GM21825 (cell line): ENCODE data around the gene ABLIM2.

Experiments
- ATAC-seq: cut with Tn5 transposase; IDR thresholded peaks from one replicate; pipeline ENCODE4 v1.9.1; 2021; ENCODE audit warnings: mild to moderate bottlenecking, moderate library complexity; ENCODE audit not compliant: unreplicated experiment

The ABLIM2 gene

DNA sequence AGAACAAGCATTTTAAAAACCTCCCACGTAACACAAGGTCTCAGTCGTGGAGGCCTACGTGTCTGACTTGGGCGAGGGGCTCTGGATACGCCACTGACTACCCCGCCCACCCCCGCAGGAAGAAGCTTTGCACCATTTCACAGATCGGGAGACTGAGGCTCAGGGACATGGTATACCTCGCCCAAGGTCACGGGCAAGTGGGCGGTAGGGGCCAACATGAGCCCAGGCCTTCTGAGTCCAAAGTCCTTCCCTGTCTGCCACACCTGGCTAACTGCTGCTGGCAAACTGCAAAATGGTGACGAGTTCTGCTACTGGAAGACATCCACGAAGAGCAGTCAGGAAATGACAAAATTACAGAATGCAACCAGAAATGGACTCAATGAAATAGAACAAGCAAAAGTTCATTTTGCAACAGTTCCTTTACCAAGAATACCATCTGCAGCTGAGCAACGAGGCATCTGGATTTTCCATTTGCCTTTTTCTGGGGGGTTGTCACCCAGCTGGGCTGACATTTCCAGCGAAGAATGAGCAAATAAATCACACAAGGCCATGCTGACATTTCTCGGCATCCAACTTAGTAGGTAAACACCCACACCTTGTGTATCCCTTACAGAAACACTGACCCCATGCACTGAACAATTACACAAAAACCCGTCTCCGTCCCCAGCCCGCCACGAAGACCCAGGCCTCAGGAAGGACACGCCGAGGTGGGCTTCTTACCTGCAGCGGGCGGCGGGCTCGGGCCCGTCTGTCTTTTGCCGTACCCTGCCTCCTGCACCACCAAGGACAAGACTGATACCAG lies 148.7 kb downstream of the ABLIM2 start:
- ATAC-seq = no peak

DNA sequence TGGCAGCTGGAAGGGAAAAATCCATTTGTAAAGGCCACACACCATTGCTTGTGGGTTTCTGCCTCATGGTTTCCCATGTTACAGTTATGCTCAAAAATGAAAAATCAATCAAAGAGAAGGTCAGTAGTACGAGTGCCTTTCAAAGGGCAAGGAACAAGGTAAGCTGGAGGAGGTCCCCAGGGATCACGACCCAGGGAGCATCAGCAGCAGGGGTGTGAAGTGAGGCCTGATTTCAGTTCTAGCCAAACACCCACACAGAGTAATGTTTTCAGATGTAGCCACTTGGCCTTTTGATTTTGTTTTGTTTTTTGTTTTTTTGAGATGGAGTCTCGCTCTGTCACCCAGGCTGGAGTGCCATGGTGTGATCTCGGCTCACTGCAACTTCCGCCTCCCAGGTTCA lies 149.5 kb downstream of the ABLIM2 start:
- no peak for ATAC-seq

DNA sequence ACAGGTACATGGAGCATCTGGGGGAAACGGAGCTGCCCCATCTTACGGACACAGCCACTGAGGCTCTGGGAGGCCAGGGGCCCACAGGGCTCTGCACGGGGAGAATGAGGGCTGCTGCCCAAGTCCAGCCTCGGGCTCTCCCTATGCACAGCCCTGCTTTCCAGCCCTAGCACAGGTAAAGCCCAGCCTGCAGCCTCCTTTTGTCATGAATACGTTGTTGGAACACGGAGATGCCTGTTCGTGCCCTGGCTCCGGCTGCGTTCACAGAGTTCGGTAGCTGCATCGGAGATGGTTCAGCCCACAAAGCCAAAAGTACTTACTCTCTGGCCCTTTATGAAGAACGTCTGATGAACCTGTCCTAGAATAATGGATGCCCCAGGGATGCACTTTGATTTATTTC lies 150.2 kb downstream of the ABLIM2 start:
- ATAC-seq = no peak

DNA sequence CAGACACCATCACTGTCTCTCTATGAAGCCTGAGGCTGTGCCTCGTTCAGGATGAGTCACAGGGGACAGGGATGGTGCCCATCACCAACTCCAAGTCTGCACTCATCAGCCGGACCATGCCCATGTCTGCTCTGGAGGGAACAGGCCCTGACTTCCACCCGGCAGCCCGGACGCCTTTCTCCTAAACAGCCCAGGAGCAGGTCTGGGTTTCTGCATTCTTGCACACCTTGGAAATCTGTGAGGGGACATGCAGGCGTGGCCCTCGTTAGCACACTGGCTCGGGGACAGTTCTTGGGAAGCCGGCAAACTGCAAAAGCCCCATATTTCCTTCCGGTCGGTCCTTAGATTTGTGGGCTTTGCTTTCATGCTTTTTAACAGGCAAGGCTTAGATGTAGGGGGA lies 151.0 kb downstream of the ABLIM2 start:
- no peak for ATAC-seq

DNA sequence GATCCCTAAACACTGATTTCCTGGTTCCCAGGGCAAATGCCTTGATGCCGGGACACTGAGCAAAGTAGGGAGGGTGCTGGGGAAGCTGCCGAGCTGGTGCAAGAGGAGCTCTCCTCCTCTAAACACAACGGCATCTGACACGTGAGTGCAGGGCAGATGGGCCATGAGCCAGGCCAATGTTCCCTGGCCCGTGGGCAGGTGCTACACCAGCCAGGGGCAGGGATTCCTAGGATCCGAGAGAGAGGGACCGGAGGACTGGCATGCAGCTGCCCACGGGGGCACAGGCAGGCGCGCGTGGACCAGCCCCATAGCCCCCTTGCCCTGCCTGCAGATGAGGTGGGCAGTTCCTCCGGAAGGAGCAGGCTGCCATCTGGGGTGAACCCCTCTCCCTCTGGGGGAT lies 152.1 kb downstream of the ABLIM2 start:
- ATAC-seq = no peak

DNA sequence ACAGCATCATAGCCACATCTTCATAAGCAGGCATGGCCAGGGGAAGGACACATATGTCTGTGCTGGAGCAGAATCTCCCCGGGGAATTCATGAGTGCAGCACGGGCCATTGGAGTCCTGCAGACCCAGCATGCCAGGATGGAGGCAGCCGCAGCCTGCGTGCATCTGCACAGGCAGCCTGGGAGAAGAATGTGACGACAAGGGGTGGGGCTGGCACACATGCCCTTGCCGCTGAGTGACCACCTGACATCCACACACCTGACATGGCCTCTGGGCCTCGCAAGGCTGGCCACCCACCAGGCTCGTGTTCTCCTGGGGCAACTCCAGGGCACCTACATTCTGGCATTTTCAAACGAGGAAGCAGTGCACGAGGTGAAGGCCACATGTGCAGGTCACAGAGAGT lies 152.8 kb downstream of the ABLIM2 start:
- no peak for ATAC-seq

DNA sequence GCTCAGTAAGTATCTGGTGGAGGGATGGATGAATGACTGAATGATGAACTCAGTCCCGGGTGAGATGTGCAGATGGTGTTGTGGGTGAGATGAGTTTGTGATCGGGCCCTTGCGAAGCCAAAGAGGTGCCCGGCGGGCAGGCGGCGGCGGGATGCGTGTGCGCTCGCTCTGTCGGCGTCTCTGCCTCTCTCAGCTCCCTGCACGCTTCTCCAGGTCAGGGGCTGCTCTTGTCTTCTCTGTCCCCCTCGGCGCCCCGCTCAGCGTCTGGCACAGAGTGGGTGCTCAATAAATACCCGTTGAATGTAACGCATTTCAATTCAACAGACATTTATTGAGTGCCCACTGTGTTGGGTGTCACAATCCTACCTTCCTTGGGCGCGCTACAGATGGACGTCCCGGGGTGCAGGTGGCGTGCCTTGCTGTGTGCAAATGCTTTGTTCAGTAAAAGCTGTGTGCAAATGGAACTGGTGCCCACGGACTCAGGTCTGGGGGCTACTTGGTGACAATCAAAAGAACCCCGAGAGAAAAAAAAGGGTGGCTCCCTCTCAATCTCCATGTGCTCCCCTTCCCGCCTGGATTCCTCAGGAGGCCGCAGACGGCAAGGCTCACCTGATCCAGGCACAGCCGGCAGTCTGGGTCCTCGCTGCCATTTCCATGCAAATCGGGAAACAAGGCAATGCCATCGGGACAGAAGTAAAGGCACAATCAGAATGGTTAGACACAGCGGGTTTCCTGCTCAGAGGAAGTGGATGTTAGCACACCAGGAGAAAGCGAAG lies 153.4 kb downstream of the ABLIM2 start:
- no peak for ATAC-seq

DNA sequence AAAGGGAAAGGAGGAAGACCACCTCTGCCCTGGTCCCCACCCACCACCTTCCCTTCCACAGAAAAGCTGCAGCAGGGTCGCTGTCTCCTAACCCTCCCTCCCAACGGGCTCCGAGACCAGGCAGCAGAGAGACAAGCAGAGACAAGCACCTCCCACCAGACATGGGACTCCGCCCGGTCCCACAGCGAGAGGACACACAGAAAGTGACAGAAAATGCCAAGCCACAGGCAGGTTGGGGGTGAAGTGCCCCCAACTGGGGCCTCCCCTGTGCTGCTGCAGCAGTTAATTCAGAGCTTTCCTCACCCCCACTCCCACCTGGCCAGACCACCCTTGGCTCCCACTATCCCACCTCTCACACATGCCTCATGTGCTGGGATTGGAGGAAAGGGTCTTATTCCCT lies 154.5 kb downstream of the ABLIM2 start:
- no peak for ATAC-seq

DNA sequence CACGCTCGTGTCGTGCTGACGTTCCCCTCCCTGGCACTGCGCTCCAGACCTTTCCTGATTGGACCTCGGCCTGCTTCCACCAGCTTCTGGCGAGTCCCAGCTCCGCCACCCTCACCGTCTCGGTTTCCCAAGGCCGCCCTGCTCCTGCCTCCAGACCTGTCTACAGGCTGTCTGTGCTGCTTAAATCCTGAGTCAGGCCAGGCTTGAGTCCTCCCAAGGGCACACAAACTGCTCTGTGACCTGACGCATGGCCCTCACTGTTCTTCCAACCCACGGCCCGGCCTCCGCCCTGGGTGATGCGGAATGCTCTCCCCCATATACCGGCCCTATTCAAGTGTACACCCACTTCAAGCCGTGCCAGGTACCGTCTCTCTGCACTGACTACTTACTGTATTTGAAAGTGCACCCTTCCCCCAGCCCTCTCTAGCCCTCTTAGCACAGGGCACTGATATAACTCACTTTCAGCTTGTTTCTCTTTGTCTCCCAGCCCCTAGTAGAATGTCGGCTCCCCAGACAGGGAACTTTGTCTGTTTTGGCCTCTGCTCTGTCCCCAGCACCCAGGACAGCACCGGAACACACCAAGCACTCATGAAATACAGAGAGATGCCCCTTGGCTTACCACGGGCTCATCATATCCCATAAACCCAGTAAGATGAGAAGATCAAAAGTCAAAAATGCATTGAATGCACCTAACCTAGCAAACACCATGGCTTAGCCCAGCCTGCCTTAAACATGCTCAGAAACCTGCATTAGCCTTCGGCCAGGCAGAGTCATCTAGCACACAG lies 155.9 kb downstream of the ABLIM2 start:
- no peak for ATAC-seq

DNA sequence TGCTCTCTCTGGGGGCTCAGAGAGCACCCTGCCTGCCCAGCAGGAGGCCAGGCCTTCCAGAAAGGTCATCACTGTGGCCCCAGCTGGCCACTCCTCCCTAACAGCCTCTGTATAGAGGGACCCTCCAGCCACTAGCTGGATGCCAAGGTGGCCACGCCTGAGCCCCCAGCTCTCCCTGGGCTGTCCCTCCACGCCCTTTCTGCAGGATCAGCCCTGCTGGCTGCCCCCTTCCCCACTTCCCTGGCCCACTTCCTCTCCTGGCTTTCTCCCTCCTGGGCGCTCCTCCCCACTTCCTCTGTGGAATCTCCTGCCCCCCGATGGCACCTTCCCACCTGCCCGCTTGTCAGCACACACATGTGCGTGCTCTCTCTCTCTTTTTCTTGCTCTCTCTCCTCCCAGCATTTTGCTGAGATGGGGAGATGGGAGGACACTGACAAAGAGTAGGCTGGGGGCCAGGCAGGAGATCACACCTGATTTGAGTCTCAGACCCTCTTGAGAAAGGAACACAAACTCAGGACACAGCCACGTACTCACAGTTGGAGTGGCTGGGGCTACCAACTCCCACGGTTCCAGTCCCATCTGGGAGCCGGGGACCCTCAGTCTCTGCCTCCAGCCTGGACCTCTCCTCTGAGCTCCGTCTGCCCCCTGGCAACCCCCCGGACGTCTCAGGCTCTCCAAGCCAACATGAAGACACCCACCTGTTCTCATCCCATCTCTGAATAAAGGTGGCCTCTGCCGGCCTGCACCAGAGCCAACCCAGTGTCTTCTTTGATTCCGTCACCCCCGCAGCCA lies 156.9 kb downstream of the ABLIM2 start:
- ATAC-seq = no peak

DNA sequence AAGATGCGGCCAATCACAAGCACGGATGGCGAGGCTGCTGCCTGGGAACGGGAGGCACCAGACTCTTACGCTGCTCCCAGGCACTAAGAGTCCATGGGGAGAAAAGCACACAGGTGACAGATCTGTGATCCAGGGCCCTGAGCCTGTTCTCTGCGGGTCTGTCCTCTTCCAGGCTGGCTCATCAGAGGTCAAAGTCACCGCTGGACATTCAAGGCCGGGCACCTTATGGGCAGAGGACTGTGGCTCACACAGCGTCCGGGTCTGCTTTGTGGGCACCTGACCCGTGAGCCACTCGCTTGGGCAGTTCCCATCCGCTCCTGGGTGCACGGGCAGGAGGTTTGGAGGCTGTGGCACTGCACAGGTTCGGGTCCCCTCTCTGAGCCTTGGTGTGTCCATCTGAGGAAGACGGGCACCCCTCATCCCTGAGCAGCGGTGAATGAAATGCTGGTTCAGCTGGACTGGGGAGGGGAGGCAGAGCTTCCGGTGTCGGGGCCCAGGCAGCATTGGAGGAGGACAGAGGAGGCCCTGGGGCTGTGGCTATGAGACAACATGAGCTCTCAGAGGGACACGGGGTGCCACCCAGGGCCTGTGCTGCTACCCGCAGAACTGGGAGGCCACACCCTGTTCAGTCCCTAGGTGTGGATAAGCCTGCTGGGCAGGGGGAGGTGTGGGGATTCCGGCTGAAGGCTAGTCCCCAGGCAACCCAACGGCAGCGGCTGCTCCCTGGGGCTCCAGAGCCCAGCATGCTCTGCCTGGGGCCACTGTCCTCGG lies 157.7 kb downstream of the ABLIM2 start:
- no peak for ATAC-seq

DNA sequence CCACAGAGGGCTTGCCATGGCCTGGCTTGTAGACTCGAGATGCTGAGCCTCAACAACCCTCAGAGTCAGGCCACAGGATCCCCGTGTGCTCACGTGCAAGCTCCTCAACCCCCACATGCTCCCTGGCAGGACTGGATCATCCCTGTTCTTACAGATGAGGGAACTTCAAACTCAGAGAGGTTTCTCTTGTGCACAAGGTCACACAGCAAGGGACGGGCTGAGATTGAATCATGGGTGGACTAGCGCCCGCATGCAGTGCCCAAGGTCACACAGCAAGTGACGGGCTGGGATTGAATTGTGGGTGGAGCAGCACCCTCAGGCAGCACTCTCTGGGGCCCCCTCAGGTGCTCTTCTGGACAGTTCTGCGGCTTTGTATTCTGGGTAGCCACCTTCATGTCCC lies 158.4 kb downstream of the ABLIM2 start:
- no peak for ATAC-seq

DNA sequence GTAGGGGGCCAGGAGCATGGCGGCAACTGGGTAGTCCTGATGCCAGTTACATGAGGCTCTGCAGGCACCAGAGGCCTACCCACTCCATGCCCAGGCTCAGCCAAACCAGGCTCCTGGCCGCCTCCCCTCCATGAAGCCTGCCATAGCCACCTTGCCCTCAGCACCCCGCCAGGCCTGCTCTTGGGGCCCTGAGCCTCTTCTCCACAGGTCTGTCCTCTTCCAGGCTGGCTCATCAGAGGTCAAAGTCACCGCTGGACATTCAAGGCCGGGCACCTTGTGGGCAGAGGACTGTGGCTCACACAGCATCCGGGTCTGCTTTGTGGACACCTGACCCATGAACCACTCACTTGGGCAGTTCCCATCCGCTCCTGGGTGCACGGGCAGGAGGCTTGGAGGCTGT lies 158.9 kb downstream of the ABLIM2 start:
- ATAC-seq = no peak

DNA sequence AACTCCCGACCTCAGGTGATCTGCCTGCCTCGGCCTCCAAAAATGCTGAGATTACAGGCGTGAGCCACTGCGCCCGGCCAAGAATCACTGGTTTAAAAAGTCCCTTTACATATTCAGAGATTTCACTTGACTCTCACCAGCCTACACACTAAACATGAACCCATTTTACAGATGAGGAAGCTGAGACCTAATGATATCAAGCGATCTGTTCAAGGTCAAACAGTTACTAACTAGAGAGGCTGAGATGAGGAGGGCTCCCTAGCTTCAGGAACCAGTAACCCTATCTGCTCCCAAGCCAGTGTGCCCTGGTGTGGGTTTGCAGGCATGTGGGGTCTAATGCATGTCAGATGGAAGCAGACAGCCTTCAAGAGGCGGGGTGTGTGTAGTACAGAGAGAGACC lies 159.3 kb downstream of the ABLIM2 start:
- ATAC-seq = no peak

DNA sequence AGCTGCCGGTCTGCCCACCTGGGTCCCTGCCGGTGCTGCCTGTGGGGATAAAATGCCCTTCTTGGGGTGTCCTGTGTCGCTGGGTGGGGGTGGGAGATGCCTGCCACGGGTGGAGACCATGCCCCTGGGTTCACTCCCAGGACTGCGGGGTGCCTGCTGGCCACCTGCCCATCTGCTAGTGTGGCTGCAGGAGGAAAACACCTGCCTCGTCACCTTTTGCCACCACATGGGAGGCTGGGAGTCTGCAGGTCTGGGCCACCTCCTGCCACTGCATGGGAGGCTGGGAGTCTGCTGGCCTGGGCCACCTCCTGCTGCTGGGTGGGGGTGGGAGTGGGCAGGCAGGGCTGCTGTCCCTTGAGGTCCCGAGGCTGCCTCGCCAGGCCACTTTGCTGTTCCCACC lies 160.2 kb downstream of the ABLIM2 start:
- no peak for ATAC-seq

DNA sequence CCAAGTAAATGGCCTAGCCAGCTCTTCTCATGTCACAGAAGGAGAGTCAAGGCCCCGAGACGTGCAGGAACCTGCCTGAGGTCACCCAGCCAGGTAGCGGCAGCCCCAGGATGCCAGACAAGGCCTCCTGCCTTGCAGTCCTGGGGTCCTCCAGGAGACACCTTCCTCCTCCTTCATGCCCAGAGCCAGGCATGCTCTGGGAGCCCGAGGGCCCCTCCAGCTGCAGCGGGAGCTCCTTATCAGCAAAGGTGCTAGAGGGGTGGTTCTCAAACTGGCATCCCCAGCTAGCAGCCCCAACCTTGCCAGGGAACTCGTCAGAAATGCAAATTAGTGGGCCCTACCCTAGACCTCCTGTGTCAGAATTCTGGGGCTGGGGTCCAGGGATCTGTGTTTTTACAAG lies 162.7 kb downstream of the ABLIM2 start:
- ATAC-seq = no peak

DNA sequence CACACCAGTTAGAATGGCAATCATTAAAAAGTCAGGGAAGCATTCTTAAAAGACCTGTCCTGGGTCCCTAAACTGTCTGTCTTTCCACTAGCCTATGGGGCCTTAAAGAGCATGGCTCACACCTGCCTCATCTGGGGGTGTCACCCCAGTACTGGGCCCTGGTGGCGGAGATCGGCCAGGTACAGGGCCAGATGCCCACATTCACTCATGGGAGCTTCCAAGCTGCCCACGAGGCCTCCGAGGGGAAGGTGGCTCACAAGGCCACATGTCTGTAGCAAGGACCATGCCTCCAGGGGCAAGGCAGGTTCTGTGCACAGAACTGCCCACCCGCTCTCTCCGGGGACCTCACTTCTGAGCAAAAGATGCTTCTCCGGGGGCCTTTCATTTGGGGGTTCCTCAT lies 163.5 kb downstream of the ABLIM2 start:
- no peak for ATAC-seq

DNA sequence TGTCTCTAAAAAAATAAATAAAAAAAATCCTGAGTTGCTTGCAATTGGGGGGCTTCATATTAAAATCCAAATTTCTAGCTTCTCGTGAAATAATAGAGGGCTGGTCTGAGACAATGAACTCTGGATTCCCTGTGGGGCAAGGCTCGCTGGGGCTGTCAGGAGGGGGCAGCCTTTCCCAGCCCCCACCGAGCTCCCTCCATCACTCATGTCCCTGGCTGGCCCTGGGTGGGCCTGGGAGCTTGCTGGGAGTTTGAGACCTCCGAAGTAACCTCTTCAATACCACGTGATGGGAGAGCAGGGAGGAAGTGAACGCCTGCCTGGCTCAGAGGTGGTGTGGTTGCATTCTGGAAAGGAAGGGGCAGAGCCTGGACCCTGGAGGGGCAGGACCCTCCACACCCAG lies 164.9 kb downstream of the ABLIM2 start:
- ATAC-seq = no peak

DNA sequence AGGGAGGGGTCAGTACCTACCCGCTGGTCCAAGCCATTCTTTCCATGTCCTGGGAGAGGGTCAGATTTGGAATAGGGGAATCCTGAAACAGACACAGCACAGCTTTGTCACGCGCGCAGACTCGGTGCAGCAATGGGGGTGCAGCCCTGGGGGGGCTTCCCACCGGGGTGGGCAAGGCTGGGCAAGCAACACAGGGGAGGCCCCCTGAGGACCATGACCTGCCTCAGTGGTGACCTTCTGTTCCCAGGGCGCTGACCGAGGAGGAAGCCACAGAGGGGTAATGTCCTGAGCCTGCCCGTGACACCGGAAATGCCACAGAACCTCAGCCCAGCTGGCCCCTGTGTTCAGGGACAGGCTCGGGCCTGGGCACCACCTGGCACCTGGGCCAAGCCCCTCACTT lies 165.8 kb downstream of the ABLIM2 start:
- ATAC-seq = no peak

DNA sequence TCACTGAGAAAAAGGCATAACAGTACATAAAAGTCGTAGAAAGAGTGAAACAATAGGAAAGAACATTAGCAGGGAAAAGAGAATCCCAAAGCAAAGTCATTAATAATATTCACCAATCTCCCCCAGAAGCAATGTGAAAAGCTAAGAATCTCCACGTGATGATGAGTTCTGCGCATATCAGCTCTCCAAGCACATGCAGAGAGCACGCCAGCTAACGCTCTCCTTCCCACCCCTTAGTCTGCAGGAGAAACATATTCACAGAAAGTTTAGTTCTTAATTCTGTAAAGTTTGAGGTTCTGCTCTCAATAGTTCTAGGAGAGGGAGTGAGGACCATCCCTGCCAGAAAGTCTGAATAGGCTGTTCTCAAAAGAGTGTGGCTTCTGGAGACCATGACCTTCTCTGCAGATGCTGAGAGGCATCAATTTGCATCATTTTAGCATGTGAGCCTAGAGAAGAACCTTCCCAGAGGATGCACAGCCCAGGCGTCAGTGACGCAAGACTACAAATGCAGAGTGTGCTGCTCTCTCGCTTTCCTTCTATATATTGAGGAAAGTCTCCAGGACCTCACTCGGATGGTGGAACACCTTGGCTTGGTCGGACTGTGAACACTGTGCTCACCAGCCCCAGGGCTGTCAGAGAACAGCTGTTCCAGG lies 167.7 kb downstream of the ABLIM2 start:
- ATAC-seq = no peak
